IPS-NIHi11 (cell line): ENCODE measurements around the gene MMRN2.
"Not testable (repeated sequence)": the region's sequence is repeated elsewhere in the genome, so short reads cannot be mapped to it uniquely, and the experiment has no call there.

Source experiments
- DNase-seq: peaks from one replicate; pipeline ENCODE4 v3.0.0; 2012; ENCODE audit warnings: mixed read lengths, low spot score

The MMRN2 gene, protein sequence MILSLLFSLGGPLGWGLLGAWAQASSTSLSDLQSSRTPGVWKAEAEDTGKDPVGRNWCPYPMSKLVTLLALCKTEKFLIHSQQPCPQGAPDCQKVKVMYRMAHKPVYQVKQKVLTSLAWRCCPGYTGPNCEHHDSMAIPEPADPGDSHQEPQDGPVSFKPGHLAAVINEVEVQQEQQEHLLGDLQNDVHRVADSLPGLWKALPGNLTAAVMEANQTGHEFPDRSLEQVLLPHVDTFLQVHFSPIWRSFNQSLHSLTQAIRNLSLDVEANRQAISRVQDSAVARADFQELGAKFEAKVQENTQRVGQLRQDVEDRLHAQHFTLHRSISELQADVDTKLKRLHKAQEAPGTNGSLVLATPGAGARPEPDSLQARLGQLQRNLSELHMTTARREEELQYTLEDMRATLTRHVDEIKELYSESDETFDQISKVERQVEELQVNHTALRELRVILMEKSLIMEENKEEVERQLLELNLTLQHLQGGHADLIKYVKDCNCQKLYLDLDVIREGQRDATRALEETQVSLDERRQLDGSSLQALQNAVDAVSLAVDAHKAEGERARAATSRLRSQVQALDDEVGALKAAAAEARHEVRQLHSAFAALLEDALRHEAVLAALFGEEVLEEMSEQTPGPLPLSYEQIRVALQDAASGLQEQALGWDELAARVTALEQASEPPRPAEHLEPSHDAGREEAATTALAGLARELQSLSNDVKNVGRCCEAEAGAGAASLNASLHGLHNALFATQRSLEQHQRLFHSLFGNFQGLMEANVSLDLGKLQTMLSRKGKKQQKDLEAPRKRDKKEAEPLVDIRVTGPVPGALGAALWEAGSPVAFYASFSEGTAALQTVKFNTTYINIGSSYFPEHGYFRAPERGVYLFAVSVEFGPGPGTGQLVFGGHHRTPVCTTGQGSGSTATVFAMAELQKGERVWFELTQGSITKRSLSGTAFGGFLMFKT

GRCh38 chr10:86957471-86958115 lies at the start of gene MMRN2:
TSS of gene MMRN2 (minus strand) at chr10:86957615. CDS start at chr10:86957541, 74 bp downstream.
- no peak for DNase-seq

- not testable (repeated sequence) for DNase-seq
Observed at GRCh38 chr10:87007124-87007523, 49.7 kb upstream of the MMRN2 start.

GRCh38 chr10:87000491-87000890 lies 43.1 kb upstream of the MMRN2 start:
- DNase-seq = no peak

DNA sequence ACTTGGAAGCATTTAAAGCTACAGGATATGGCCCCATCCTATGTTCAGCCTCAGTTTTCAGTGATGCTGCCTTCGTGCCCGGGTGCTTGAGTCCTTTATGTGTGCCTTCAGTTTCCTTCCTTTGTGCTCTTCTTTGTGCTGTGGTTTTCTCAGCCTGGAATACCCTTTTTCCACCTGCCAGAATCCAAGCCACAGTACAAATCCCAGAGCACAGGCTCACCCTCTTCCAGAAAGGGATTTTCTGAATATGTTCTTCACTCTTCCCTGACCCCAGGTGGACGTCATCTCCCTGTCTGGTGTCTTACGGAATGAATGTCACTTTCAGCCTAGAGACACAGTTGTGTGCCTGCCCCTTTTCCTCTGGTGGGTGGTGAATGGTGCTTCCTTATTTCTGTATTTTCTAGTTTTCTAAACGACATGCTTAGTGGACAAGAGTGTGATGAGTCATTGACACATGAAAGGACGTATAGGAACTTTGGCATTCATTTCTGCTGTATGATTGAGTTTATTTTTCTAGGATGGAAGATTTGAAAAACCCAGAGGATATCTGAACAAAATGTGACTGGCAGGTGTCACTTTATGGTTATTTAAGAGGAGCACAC lies 42.5 kb upstream of the MMRN2 start:
- not testable (repeated sequence) for DNase-seq

- no peak for DNase-seq
Observed at GRCh38 chr10:86992929-86993328, 35.5 kb upstream of the MMRN2 start.

- DNase-seq = no peak
Observed at GRCh38 chr10:86992456-86992855, 35.0 kb upstream of the MMRN2 start.

- DNase-seq = not testable (repeated sequence)
Observed at GRCh38 chr10:86991362-86991761, 33.9 kb upstream of the MMRN2 start.

- no peak for DNase-seq
Observed at GRCh38 chr10:86988520-86988919, 31.1 kb upstream of the MMRN2 start.

DNA sequence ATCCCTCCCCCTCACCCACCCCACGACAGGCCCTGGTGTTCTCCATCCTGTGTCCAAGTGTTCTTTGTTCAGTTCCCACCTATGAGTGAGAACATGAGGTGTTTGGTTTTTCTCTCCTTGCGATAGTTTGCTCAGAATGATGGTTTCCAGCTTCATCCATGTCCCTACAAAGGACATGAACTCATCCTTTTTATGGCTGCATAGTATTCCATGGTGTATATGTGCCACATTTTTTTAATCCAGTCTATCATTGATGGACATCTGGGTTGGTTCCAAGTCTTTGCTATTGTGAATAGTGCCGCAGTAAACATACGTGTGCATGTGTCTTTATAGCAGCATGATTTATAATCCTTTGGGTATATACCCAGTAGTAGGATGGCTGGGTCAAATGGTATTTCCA lies 27.1 kb upstream of the MMRN2 start:
- not testable (repeated sequence) for DNase-seq

DNA sequence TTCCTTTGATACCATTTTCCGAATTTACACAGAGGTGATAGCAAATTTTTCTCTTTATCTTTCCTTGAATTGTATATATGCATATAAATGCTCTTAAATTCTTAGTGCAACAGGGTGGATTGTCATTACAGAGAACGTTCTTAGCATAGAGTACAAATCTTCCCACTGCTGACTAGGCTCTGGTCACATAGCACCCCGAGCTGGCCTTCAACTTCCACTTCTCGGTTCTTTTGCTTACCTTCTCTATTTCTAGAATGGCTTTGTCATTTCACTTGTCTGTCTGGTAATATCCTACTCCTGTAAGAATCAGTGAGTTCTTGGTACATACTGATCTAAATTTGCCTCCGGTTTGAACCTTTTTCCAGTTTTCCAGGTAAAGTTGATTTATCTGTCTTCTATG lies 24.3 kb upstream of the MMRN2 start:
- no peak for DNase-seq

DNA sequence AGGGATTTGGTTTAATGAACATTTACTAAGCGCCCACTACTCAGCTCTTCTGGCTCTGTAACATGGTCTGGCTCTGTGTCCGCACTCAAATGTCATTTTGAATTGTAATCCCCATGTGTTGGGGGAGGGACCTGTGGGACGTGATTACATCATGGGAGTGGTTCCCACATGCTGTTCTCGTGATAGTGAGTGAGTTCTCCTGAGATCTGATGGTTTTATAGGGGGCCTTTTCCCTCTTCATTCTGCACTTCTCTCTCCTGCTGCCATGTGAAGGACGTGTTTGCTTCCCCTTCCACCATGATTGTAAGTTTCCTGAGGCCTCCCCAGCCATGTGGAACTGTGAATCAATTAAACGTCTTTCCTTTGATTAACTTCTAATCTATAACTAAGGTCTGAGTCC lies 23.6 kb upstream of the MMRN2 start:
- not testable (repeated sequence) for DNase-seq

GRCh38 chr10:86979977-86980448 lies 22.6 kb upstream of the MMRN2 start:
- DNase-seq = no peak

- no peak for DNase-seq
Observed at GRCh38 chr10:86979296-86979818, 21.9 kb upstream of the MMRN2 start.

GRCh38 chr10:86978457-86978856 lies 21.0 kb upstream of the MMRN2 start:
- DNase-seq = not testable (repeated sequence)

DNA sequence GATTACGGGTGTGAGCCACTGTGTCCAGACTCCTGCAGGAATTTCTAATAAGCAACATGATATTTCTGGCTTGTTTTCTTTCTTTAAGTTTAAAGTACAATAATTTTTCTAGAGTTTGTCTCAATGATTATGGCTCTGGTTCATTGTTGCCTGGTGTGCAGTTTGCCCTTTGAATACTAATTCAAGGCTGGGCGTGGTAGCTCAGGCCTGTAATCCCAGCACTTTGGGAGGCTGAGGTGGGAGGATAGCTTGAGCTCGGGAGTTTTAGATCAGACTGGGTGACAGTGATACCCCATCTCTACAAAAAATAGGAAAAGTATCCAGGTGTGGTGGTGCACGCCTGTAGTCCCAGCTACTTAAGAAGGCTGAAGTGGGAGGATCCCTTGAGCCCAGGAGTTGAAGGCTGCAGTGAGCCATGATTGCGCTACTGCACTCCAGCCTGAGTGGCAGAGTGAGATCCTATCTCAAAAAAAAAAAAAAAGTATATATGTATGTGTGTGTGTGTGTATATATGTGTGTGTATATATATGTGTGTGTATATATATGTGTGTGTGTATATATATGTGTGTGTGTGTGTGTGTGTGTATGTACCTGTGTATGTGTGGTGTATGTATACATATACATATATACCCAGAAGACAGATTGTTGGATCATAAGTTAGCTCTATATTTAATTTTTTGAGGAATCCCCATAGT lies 19.1 kb upstream of the MMRN2 start:
- DNase-seq = no peak

DNA sequence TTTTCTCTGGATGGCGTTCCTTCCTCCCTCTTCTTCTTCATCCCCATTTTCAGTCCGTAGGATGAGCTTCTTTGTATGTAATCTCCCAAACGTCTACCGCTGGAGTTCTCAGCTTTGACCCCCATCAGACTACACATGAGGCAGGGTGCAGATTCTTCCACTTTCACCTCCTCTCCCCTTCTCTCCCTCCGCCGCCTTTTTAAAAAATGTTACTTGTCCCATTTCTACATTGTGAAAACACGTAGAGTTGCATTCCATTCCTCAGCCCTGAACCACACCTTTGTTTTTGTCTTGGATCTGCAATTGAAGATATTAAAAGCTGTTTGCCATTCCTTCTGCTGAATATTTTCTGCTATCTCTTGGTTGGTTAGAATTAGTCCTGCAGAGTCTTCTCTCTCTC lies 17.1 kb upstream of the MMRN2 start:
- no peak for DNase-seq

DNA sequence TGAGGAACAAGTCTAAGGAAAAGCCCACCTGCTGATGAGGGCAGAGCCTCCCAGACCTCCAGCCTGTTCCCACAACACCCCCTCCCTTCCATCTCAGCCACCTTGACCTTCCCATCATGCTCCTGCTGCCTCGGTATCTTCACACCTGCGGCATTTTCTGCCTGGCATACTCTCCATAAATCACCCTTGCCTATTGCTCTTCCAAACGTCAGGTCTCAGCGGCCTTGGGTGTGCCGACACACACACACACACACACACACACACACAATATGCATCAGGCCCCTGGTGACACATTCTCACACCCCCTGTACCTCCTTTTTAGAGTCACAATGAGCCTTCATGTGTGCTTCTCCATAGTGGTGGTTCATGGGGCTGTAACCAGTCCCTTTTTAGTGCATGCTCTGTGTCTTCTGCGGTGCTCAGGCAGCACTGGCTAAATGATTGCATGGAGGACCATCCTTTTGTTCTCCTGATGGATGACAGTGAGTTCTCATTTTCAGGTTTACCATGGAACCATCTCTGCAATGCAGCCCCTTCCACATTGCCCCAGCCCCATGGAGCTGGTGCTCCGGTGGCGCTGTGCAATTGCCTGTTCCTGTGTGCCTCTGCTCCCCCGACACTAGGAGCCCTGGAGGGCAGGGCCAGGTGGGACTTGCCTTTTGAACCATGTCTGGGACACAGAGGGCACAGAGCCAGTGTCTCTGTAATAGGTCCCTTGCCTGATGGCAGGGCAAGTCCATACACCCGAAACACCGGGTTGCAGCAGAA lies 15.4 kb upstream of the MMRN2 start:
- no peak for DNase-seq

DNA sequence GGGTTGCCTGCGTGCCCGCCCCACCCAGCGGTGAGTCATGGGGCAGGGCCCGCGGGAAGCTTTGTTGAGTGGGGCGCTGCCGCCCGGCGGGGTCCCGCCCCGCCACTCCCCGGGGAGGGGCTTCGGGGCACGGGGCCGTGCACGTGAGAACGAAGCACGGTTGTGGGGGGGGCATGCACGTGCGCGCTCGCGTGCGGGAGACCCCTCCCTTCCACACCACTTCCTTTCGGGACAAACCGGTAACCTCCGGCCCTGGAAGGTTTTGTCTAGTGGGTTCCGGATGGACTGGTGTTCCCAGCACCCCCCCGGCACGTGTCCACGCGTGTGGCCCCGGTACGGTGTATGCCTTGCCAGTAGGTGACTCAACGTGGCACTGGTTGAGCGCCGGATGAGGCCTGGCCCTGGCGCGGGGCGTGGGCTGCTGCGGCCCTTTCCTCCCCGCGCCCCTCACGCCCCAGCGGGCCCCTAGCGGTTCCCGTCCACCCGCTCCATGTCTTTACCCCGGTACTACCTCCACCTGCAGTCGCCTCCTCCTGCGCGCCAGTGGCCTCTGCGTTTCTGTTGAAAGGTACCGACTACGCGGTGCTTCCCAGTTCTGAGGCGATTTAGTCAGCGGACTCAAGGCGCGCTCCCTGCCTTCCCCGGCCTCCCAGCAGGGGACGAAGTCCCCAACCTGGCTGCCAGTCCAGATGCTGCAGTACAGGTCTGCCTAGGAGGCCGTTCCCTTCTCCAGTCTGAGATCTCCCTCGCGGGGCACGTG lies 14.0 kb upstream of the MMRN2 start:
- DNase-seq = peak; percentile 84

DNA sequence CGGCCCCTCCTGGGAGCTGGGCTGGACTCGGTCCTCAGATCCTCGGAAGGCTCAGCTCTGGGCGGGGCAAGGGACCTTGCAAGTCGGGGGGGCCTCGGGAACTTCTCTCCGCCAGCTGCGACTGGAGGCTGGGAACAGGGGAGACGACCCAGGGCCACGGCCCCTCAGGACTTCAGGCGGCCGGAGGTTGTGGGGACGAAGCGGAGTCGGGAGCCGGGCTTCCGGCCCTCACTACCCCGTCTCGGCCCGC lies 13.5 kb upstream of the MMRN2 start:
- DNase-seq = no peak
